HG03521 (cell line): ENCODE measurements around the gene SLC31A1.
A peak's percentile ranks its signal among the peaks of the same experiment; 100 is the strongest.

Experiments
- ATAC-seq: cut with Tn5 transposase; IDR thresholded peaks from one replicate; pipeline ENCODE4 v1.9.1; 2021; ENCODE audit warnings: mild to moderate bottlenecking, moderate library complexity; ENCODE audit not compliant: unreplicated experiment

Gene SLC31A1

GRCh38 chr9:113221003-113221799 lies at the start of gene SLC31A1, which contains the start of gene FKBP15:
TSS of gene SLC31A1 (plus strand) at chr9:113221544. CDS start at chr9:113256149, 34,605 bp downstream.
TSS of gene FKBP15 (minus strand) at chr9:113221277. CDS start at chr9:113221243, 34 bp downstream.
- ATAC-seq = peak; percentile 86

GRCh38 chr9:113173341-113173740 lies 48.0 kb upstream of the SLC31A1 start:
- no peak for ATAC-seq

- no peak for ATAC-seq
Measured at GRCh38 chr9:113176803-113177202, 44.5 kb upstream of the SLC31A1 start.

- no peak for ATAC-seq
Measured at GRCh38 chr9:113177251-113177650, 44.1 kb upstream of the SLC31A1 start.

GRCh38 chr9:113178087-113178486 lies 43.3 kb upstream of the SLC31A1 start:
- no peak for ATAC-seq

GRCh38 chr9:113179839-113180238 lies 41.5 kb upstream of the SLC31A1 start:
- ATAC-seq = no peak

GRCh38 chr9:113181165-113181564 lies 40.2 kb upstream of the SLC31A1 start:
- no peak for ATAC-seq

GRCh38 chr9:113183956-113184488 lies 37.3 kb upstream of the SLC31A1 start:
- no peak for ATAC-seq

- no peak for ATAC-seq
Measured at GRCh38 chr9:113184539-113184938, 36.8 kb upstream of the SLC31A1 start.

- no peak for ATAC-seq
Measured at GRCh38 chr9:113185271-113185670, 36.1 kb upstream of the SLC31A1 start.

GRCh38 chr9:113186137-113186755 lies 35.1 kb upstream of the SLC31A1 start:
- ATAC-seq = no peak

- no peak for ATAC-seq
Measured at GRCh38 chr9:113187929-113188595, 33.3 kb upstream of the SLC31A1 start.

GRCh38 chr9:113192455-113192854 lies 28.9 kb upstream of the SLC31A1 start:
- ATAC-seq = no peak

- no peak for ATAC-seq
Measured at GRCh38 chr9:113199683-113200329, 21.5 kb upstream of the SLC31A1 start.

GRCh38 chr9:113205432-113205831 lies 15.9 kb upstream of the SLC31A1 start:
- ATAC-seq = no peak

- no peak for ATAC-seq
Measured at GRCh38 chr9:113205861-113206260, 15.5 kb upstream of the SLC31A1 start.

- no peak for ATAC-seq
Measured at GRCh38 chr9:113210815-113211214, 10.5 kb upstream of the SLC31A1 start.

- ATAC-seq = no peak
Measured at GRCh38 chr9:113215132-113215531, 6.2 kb upstream of the SLC31A1 start.

GRCh38 chr9:113216406-113216805 lies 4.9 kb upstream of the SLC31A1 start:
- ATAC-seq = no peak

GRCh38 chr9:113219186-113219936 lies 2.0 kb upstream of the SLC31A1 start:
- peak; percentile 27 for ATAC-seq
